ENCODE measurements around the gene DLG2. TPM values are rescaled to one million over a fixed set of nuclear protein-coding genes. Genes with fewer than 3 reads are reported as not detected.

The DLG2 gene
- total and polyA plus RNA-seq, 2 donors (not counting 3 experiments of a cell fraction or from before 2014, with no cell fraction given), result 0.15 to 1.1 TPM

DNA sequence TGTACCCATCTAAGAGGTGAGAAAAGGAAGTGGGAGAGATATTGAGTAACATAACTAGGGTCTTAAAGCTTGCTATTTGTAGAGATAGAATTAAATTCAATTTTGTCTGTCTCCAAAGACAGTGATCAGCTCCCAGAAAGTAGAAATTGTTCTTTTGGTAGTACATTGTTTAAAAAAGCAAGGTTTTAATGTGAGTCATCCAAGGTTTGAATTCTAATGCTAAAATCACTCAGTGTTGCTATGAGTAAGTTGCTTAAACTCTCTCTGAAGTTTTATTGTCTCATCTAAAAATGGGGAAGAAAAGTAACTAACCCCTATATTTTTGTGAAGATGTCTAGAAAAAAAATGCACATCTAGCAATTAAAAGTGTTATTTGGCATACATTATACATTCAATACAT lies 1336.5 kb downstream of the DLG2 start:
- dilution Hi-C loops (cut with MboI; ENCODE audit: extremely low pct_ligation_motif_present, low sequenced_read_pairs) (no loop called here), intact Hi-C loops (cut with micrococcal nuclease) (no loop called here)
- H3K27ac ChIP-seq (ENCODE audit: insufficient read depth, low read depth, low read length), result no peak overlapping the region
- FAIRE-seq (no peak), DNase-seq (ENCODE audit: low read depth, low spot score) (no peak)
- CTCF ChIA-PET, result no interaction called here
- H4K20me1 ChIP-seq (replicated peaks; ENCODE audit: control insufficient read depth, extremely low read depth, insufficient read depth, low read length), result no peaks in the 10 kb centered on the region
- BruUV-seq (replicated peaks), result no TSS peak
- TF ChIP-seq FOS (IDR thresholded peaks at IDR 0.05; ENCODE audit: borderline replicate concordance, insufficient read depth, low read length), result no peak
- no peak for TF ChIP-seq EZH2 (IDR thresholded peaks at IDR 0.05; ENCODE audit: borderline replicate concordance, low read depth, low read length, severe bottlenecking)
- TF ChIP-seq, protein P1, sequence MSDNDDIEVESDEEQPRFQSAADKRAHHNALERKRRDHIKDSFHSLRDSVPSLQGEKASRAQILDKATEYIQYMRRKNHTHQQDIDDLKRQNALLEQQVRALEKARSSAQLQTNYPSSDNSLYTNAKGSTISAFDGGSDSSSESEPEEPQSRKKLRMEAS (IDR thresholded peaks at IDR 0.05; ENCODE audit: insufficient read depth, insufficient read length), result no peak
- TF ChIP-seq GATA2 (IDR thresholded peaks at IDR 0.05; ENCODE audit: insufficient read depth, insufficient read length, low read depth, low read length), result no peak
- TF ChIP-seq POLR2AphosphoS5 (IDR thresholded peaks at IDR 0.05; ENCODE audit: insufficient read depth, low read depth, low read length), result no peak
- TF ChIP-seq, protein P2, sequence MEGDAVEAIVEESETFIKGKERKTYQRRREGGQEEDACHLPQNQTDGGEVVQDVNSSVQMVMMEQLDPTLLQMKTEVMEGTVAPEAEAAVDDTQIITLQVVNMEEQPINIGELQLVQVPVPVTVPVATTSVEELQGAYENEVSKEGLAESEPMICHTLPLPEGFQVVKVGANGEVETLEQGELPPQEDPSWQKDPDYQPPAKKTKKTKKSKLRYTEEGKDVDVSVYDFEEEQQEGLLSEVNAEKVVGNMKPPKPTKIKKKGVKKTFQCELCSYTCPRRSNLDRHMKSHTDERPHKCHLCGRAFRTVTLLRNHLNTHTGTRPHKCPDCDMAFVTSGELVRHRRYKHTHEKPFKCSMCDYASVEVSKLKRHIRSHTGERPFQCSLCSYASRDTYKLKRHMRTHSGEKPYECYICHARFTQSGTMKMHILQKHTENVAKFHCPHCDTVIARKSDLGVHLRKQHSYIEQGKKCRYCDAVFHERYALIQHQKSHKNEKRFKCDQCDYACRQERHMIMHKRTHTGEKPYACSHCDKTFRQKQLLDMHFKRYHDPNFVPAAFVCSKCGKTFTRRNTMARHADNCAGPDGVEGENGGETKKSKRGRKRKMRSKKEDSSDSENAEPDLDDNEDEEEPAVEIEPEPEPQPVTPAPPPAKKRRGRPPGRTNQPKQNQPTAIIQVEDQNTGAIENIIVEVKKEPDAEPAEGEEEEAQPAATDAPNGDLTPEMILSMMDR (IDR thresholded peaks at IDR 0.05; ENCODE audit: extremely low read depth in 1 of 2, insufficient read depth in 1 of 2, low read depth in 1 of 2, low read length in 2 of 2), result no peak
- no peak for TF ChIP-seq POLR2A (IDR thresholded peaks at IDR 0.05; ENCODE audit: low read depth, low read length)
- no peak for TF ChIP-seq MYC (IDR thresholded peaks at IDR 0.05; ENCODE audit: low read depth, low read length)
- TF ChIP-seq JUN (IDR thresholded peaks at IDR 0.05; ENCODE audit: borderline replicate concordance, insufficient read depth, insufficient read length, low read depth), result no peak
- no peak overlapping the region for H3K9ac ChIP-seq (replicated peaks; ENCODE audit: extremely low read depth, insufficient read depth, low read length)
- no peaks in the 10 kb centered on the region for H3K9me3 ChIP-seq (replicated peaks; ENCODE audit: control insufficient read depth, insufficient read depth, low read length)
- no peaks in the 10 kb centered on the region for H3K9me1 ChIP-seq (replicated peaks; ENCODE audit: control insufficient read depth, extremely low read depth, insufficient read depth, low read length)
- H3K4me1 ChIP-seq (ENCODE audit: control insufficient read depth, extremely low read depth, insufficient read depth, low read length), result no peaks in the 10 kb centered on the region
- H3K4me2 ChIP-seq (ENCODE audit: insufficient read depth, low read length), result no peak overlapping the region
- no peak overlapping the region for H2AFZ ChIP-seq (ENCODE audit: low read depth, low read length)
- no peak overlapping the region for H3K4me3 ChIP-seq (replicated peaks in 1 of 3; ENCODE audit: insufficient read depth in 1 of 3, low read depth in 1 of 3, low read length in 3 of 3)
- H3K79me2 ChIP-seq (ENCODE audit: control insufficient read depth, insufficient read depth, low read length), result no peaks in the 10 kb centered on the region
- H3K27me3 ChIP-seq (ENCODE audit: control insufficient read depth in 2 of 2, insufficient read depth in 2 of 2, low read length in 2 of 2), result no peaks in the 10 kb centered on the region
- H3K36me3 ChIP-seq (ENCODE audit: control insufficient read depth in 2 of 2, extremely low read depth in 1 of 2, insufficient read depth in 2 of 2, low read length in 2 of 2), result no peaks in the 10 kb centered on the region
- POLR2A ChIA-PET, result no interaction called here
